GM18508 (cell line): ENCODE measurements around the gene CNGB1.
"Not testable (repeated sequence)": the region's sequence is repeated elsewhere in the genome, so short reads cannot be mapped to it uniquely, and the experiment has no call there.

Experiments
- ATAC-seq: cut with Tn5 transposase; IDR thresholded peaks from one replicate; pipeline ENCODE4 v1.9.1; 2021; ENCODE audit warnings: moderate number of reproducible peaks; ENCODE audit not compliant: insufficient read depth, unreplicated experiment

Gene CNGB1

DNA sequence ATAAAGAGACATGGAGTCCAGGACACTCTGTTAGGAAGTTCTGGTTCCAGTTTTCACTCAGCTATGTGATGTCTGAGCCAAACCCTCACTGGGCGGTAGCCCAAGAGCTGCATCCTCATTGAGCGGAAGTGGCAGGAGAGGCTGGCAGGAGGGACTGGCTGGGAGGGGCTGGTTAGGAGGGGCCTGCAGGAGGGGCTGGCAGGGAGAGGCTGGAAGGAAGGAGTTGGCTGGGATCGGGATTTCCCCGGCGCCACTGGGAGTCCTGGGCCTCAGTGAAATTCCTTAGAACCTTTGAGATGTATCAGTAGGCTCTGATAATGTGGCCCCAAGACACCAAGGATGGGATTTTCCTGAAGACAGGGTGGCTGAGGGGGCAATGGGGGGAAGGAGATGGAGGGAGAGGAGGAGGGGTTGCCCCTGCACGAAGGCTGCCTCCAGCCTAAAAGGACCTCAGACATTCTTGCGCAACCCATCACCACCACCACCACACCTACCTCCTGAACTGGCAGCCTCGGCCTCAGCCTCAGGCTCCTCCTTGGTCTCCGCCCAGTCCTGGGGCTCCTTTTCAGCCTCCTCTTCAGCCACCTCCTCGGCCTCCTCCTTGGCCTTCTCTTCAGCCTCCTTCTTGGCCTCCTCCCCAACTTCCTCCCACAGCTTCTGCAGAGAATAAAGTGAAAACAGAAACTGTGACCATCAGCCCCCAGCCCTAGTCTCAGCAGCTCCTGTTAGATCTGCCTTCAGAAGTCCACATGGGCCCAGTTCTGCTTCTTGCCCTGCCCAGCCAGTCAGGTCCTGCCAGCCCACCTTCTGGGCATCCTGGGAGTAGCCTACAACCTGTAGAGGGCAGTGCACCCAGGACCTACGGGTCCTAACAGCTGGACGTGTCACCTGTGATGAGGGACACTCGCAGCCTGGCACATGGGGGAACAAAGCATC, 31.7 kb downstream of the CNGB1 start:
- no peak for ATAC-seq

DNA sequence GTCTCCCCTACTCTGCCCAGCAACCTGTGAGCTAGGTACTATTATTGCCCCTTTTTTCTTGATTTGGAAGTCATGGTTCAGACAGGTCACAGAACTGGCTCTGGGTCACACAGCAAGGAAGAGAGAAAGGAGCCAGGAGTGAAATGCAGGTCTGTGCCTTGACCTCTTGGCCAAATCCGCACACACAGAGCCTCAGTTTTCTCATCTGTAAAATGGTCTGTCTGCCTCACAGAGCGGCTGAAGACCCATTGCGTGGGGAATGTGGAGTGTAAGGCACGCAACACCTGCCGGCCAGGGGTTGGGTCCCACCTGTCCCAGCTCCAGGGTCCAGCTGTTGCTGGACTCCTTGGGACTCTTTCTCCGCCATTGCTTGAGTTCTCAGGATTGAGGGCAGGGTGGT, 32.4 kb downstream of the CNGB1 start:
- no peak for ATAC-seq

DNA sequence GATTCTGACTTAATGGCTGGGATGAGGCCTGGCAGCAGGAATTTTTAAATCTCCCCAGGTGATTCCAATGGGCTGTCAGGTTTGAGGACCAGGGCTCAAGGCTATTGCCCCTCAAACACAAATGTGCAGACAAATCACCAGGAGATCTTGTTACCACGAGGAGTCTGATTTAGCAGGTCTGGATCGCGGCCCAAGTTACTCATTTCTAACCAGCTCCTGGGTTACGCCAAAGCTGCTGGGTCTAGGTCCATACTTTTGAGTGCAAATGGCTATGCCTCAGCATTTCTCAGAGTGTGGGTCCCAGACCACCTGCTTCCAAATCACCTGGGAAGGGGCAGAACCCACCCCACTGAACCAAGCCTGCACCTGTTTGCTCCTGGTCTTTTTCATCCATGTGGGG, 33.1 kb downstream of the CNGB1 start:
- ATAC-seq, result no peak

DNA sequence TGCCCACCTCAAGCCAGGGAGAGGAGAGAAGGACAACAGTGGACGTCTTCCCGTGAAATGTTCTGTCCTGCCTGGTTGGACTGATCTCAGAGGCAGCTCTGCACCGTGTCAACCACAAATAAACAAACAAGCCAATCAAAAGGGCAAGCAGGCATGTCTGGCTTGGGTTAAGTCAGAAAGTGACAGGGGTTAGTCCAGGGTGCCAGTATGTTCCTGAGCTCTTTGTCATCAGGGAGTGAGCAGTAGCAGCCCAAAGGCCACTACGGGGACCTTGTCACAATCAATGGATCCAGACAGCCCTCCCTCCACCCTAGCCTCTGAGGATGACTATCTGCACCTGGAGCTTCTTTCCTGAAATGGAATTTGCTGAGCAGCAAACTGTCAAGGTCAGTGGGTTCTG, 35.0 kb downstream of the CNGB1 start:
- ATAC-seq, result no peak

DNA sequence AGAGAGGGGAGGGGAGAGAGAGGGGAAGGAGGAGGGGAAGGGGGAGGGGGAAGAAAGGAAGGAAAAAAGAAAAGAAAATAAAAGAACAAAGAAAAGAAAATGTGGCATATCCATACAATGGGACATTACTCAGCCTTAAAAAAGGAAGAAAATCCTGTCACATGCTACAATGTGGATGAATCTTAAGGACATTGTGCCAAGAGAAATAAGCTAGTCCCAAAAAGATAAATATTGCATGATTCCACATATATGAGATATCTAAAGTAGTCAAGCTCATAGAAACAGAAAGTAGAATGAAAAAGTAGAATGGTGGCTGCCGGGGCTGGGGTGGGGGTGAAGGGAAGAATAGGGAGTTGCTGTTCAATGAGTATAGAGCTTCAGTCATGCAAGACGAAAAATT, 40.4 kb downstream of the CNGB1 start:
- no peak for ATAC-seq

DNA sequence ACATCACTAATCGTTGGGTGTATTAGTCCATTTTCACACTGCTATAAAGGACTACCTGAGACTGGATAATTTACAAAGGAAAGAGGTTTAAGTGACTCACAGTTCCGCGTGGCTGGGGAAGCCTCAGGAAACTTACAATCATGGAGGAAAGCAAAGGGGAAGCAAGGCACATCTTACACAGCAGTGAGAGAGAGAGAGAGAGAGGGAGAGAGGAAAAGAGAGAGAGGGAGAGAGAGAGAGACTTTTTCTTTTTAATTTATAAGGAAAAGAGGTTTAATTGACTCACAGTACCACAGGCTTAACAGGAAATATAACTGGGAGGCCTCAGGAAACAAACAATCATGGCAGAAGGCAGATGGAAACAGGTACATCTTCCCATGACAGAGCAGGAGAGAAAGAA, 41.7 kb downstream of the CNGB1 start:
- ATAC-seq, result no peak

DNA sequence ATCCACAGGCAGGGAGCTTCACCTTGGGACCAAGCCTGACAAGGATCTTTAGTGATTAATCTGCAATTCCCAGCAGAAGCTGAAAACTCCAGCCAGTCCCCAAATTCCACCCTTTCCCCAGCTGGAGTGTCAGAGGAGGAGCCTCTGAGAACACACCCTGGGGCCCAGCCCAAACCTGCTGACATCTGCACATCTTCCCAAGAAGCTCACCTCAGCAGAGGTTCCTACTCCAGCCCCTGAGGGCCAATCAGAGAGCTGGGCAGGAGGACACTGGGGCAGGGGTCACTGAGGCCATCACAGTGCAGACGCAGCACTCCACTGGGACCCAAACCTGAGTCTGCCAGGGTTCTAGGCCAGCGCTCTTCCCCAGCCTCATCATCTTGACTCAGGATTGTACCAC, 44.9 kb downstream of the CNGB1 start:
- no peak for ATAC-seq

DNA sequence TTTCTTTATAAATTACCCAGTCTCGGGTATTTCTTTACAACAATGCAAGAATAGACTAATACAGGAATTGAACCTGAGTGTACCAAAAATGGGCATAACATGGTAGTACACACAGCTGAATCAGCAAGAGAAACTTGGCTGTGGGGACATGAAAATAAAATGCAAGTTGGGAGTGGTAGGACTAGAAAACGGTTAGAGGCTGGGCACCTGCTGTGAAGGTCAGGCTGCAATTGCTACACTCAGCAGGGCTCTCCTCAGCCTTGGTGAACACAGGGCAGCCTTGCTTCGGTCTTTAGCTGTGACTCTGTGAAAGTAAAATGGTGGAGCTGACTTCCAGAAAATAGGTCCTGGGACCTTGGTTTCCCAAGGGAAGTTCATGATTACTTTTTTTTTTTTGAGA, 45.6 kb downstream of the CNGB1 start:
- ATAC-seq, result no peak

DNA sequence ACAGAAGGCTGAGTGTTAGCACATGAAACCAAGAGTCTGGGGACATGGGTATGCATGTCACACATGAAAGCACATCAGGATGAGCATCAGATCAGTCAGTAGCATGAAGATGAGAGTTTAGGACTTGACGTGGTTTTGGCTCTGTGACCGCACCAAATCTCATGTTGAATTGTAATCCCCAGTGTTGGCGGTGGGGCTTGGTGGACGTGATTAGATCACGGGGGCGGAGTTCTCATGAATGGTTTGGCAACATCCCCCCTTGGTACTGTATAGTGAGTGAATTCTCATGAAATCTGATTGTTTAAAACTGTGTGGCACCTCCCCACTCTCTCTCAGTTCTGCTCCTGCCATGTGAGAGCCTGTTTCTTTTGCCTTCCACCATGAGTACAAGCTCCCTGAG, 46.4 kb downstream of the CNGB1 start:
- ATAC-seq, result no peak

DNA sequence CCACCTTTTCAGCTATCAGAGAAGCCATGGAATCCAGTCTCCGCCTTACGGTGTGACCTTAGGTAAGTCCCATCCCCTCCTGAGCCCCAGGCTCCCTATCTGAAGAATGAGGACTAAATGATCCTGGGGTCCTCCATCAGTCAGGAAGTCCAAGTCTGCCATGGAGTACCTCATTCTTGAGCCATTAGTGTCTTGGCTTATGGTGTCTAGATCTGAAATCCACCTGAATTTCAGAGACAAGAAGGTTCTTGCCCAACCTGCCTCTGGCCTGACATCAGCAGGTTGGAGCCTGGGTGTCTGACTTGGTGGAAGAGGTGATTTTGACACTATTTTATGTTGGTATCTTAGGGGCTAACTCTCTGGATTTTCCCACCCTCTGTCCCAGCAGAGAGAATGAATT, 47.1 kb downstream of the CNGB1 start:
- no peak for ATAC-seq

DNA sequence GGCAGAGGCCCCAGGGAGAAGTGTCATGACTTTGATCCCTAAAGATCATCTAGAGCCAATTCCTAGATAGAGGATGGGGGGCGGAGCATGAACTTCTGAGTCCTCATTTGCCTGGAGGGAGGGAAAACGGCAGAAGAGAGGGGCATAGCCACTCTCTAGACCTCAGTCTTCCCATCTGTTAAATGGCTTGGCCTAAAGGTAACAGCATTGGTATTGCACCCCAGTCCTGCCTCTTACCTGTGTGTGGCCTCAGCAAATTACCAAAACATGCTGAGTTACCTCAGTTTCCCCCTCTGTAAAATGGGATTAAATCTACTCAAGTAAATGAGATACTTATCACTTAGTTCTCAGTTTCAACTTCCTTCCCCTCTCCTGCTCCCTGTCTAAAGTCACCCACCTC, 47.5 kb downstream of the CNGB1 start:
- no peak for ATAC-seq

DNA sequence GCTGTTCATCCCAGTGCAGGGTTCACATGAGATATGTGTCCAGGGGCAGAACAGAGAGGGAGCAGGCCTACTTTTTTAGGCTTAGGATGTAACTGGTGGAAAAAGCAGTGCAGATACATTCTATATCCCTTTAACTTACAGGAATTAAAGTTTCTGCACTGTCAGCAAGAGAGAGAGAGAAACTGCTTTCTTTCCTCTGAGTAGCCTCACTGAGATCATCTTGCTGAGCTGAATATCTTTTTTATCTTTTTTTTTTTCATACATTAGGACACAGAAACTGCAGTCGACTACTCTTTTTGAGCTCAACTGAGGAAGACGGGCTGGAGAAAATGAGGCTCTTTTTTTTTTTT, 50.1 kb downstream of the CNGB1 start:
- ATAC-seq, result no peak

DNA sequence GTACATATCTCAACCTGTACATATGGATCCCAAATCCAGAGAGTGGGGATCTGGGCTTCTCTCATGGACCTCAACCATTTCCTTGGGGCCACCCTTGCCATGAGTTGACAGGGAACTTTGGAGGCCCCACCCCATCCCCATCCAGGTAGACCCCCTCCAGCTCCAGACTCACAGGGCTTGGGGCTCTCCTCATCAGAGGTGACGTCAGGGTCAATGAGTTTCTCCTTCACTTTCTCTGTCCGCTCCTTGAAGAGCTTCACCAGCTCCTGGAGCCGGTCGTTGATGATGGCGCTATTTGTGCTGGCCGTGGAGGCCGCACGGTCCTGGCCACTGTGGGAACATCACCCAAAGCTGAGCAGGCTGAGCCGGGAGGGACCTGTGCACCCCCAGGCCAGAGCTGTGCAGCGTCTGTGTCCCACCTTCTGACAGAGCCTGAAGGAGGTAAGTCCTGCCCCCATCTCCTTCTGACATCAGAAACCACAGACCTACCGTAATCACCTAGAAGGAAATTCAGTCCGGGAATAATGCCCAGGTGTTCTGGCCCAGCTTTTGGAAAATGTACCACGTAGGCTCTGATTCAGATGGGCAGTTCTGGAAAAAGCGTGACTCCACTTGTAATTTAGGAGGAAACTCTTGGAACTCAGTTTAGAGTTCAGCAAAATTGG, 50.6 kb downstream of the CNGB1 start:
- ATAC-seq, result no peak

DNA sequence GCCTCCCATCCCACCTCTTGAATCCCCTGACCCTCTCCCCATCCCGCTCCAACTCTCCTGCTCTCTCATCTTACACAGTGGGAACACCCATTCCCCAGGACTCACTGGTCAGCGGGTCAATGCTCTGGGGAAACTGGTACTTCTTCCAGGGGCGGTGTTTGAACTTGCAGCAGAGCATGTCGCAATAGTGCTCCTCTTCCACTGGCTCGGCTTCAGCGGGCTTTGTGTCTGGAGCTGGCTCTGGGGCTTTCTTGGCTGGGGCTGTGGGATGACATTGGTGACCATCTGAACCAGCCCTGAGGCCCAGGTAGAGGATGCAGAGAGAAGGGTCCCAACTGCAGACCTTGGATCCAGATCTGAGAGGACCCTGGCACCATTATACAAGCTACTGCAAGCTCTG, 51.9 kb downstream of the CNGB1 start:
- ATAC-seq, result no peak

DNA sequence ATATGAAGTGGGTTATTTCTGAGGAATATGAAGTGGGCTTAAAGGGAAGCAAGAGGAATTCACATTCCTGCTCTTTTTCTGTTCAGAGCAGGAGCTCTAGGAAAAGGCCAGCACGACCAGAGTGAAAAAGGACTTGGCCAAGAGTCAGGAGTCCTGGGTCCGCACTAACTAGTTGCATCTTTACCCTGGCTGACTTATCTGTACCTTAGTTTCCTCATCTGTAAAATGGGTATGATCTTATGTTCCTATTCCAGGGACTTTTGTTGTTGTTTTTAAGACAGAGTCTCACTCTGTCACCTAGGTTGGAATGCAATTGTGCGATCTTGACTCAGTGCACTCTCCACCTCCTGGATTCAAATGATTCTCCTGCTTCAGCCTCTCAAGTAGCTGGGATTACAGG, 52.5 kb downstream of the CNGB1 start:
- no peak for ATAC-seq

DNA sequence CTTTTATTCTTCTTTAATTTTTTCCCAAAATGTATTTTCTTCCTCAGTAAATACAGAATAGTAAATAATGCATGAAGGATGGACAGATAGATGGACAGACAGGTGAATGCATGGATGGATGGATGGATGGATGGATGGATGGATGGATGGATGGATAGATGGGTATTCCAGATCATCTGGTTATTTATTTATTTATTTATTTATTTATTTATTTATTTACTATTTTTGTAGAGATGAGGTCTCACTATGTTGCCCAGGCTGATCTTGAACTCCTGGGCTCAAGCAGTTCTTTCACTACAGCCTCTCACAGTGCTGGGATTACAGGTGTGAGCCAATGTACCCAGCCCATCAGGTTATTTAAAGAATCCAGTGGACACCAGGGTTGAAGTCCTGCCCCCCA, 53.0 kb downstream of the CNGB1 start:
- ATAC-seq, result not testable (repeated sequence)

DNA sequence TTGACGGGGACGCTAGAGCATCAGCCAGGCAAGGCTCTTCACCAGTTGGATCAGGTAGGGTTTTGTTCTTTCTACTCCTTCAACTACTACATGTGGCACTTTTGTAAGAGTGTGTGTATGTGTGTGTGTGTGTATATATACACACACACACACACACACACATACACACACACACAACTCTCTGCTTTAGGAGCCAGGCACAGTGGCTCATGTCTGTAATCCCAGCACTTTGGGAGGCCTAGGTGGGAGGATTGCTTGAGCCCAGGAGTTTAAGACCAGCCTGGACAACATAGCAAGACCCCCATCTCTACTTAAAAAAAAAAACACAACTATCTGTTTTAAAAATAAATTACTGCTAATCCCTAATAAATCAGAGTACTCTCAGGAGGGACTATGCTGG, 53.4 kb downstream of the CNGB1 start:
- not testable (repeated sequence) for ATAC-seq

DNA sequence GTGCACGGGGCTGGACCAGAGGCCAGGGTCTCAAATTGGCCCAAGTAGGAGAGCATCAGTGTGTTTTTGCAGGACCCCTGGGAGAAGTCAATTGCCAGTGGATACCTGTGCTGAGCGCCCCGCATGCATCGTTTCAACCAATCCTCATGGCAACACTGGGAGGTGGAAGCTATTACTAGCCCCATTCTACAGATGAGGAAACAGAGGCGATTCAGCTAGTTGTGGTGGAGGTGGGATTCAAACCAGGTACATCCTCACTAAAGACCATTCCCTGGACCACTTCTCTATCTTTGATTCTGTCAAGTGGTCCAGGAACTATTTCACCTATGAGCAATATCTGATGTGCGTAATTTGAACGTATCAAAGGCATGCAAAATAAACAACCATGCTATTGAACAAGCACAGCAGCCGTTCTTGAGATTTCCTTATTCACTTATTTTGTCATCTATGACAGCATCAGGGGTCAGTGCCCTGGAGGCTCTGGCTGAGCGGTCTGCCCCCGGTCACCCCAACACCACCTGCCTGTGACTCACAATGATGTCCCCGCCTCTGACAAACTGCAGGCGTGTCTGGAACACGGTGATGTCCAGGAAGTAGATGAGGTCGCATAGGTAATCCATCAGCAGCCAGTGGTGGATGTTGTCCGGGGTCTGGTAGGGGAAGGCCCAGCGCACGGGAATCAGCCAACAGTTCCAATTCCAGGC, 54.0 kb downstream of the CNGB1 start:
- ATAC-seq, result no peak

DNA sequence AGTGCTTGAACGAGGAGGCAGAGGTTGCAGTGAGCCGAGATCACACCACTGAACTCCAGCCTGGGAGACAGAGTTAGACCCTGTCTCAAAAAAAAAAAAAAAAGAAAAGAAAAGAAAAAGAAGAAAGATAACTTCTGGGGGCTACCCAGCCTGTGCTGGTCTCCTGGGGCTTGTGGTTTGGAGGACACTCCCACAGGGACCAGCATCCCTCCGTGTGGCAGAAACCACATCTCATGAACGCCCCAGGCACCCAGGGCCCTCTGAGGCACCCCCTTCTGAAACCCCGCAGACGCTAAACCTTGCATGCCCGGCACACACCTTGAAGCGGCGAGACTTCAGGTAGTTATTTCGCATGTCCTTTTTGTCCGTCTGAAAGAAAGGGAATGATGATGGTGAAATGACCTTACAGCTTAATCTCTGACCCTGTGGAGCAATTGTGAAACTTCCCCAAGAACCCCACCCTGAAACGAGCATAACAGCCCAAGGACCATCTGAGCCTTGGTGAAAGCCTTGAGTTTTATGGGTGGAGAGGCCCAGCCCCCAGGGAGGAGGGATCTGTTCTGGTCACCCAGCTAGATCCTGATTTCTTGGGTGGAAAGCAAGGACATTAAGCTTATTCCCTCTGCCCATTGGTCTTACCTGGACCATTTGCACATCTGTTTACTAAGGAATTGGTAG, 55.0 kb downstream of the CNGB1 start:
- no peak for ATAC-seq

DNA sequence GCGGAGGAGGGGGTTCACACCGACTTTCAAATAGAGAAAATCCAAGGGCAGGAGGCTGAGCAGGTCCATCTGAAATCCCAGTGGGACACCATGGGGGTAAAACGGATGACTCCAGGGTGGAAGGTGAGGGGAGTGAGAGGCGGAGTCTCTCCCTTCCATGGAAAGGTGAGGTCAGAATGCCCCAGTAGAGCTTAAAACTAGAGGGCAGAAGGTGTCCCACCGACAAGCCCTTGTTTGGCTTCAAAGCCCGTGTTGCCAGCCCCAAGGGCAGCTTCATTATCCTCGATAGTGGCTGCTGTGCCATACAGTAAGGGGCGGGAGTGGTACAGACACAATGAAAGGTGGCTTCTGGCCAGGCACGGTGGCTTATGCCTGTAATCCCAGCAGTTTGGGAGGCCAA, 55.7 kb downstream of the CNGB1 start:
- no peak for ATAC-seq
